Colonic mucosa (tissue), 4 donors: ENCODE results near the gene PLIN5. TPM values are rescaled to one million over a fixed set of nuclear protein-coding genes. Genes with fewer than 3 reads are reported as not detected.

Experiments
- DNase-seq: peaks from one replicate; pipeline ENCODE4 v3.0.0-alpha.2; 2020
- H3K27ac ChIP-seq: fragments of 200-600 bp; one replicate; pipeline ENCODE4 v1.8.0; 2021
- H3K27me3 ChIP-seq: fragments of 200-600 bp; one replicate; pipeline ENCODE4 v1.8.0; 2021
- H3K36me3 ChIP-seq: fragments of 200-600 bp; one replicate; pipeline ENCODE4 v1.8.0; 2021
- H3K4me1 ChIP-seq: fragments of 200-600 bp; one replicate; pipeline ENCODE4 v1.8.0; 2021; ENCODE audit warnings: mild to moderate bottlenecking
- H3K4me3 ChIP-seq: fragments of 200-600 bp; one replicate; pipeline ENCODE4 v1.8.0; 2021
- H3K9ac ChIP-seq, 2 donors: one replicate each; pipeline ENCODE4 v1.7.0; 2013; ENCODE audit warnings: control low read depth in 2 of 2, low read depth in 2 of 2, low read length in 2 of 2
- H3K9me3 ChIP-seq: fragments of 200-600 bp; one replicate; pipeline ENCODE4 v1.8.0; 2021
- CTCF ChIP-seq: fragments of 200-600 bp; IDR thresholded peaks from one replicate; pipeline ENCODE4 v1.8.0; 2022; ENCODE audit warnings: antibody characterized with exemption, mild to moderate bottlenecking
- intact Hi-C: fragments of 100-400 bp; cut with DNase I; formaldehyde crosslinking; loops from one replicate; pipeline ENCODE4 v1.14.1; 2022
- total RNA-seq, 2 donors: library from RNA; stranded (reverse); fragmentation: NEBNext Ultra II Directional in 1 of 2; extraction: Animal tissue kit (Norgen Biotek cat#: 25700) in 1 of 2; gene quantifications; one replicate each; pipeline ENCODE4 v1.2.1, GENCODE V29; 2021
- donor health status: healthy.
- donor health status: DM: no; HTN: no; CAD: no.
- donor health status: DM: no; HTN: no; CAD: no.

PLIN5 gene
- total RNA-seq, 2 donors from 2014 or later, result 2.0 to 3.5 TPM

GRCh38 chr19:4516939-4517300, 18.1 kb downstream of the PLIN5 start:
- Histone ChIP-seq H3K27me3 (no peaks in the 10 kb centered on the region), H3K4me1 (no peaks in the 10 kb centered on the region), H3K9me3 (no peaks in the 10 kb centered on the region), H3K9ac (no peak overlapping the region), H3K4me3 (no peak overlapping the region), H3K27ac (no peak overlapping the region), H3K36me3 (no peaks in the 10 kb centered on the region)
- DNase-seq, result no peak
- intact Hi-C loops, result no loop called here
- TF ChIP-seq CTCF, result no peak

- no peaks in the 10 kb centered on the region for H3K36me3 ChIP-seq
- no peak overlapping the region for H3K9ac ChIP-seq
- no peak for DNase-seq
- intact Hi-C loops, result no loop called here
- TF ChIP-seq CTCF, result no peak
- H3K4me3 ChIP-seq, result no peak overlapping the region
- no peak overlapping the region for H3K27ac ChIP-seq
- H3K27me3 ChIP-seq, result no peaks in the 10 kb centered on the region
- H3K9me3 ChIP-seq, result no peaks in the 10 kb centered on the region
- H3K4me1 ChIP-seq, result no peaks in the 10 kb centered on the region
Observed at GRCh38 chr19:4516199-4516938, 18.7 kb downstream of the PLIN5 start.

GRCh38 chr19:4515732-4516131, 19.3 kb downstream of the PLIN5 start:
- Histone ChIP-seq H3K9me3 (no peaks in the 10 kb centered on the region), H3K27me3 (no peaks in the 10 kb centered on the region), H3K36me3 (no peaks in the 10 kb centered on the region), H3K9ac (no peak overlapping the region), H3K4me1 (no peaks in the 10 kb centered on the region), H3K27ac (no peak overlapping the region), H3K4me3 (no peak overlapping the region)
- TF ChIP-seq CTCF, result no peak
- DNase-seq, result no peak
- intact Hi-C loops, result no loop called here

- intact Hi-C loops, result no loop called here
- Histone ChIP-seq H3K4me1 (no peaks in the 10 kb centered on the region), H3K36me3 (no peaks in the 10 kb centered on the region), H3K27me3 (no peaks in the 10 kb centered on the region), H3K9me3 (no peaks in the 10 kb centered on the region), H3K9ac (no peak overlapping the region), H3K4me3 (no peak overlapping the region), H3K27ac (no peak overlapping the region)
- TF ChIP-seq CTCF, result no peak
- no peak for DNase-seq
Observed at GRCh38 chr19:4513248-4513647, 21.8 kb downstream of the PLIN5 start.

GRCh38 chr19:4512070-4512469, 23.0 kb downstream of the PLIN5 start:
- H3K4me3 ChIP-seq, result no peak overlapping the region
- no peaks in the 10 kb centered on the region for H3K4me1 ChIP-seq
- no peaks in the 10 kb centered on the region for H3K27me3 ChIP-seq
- intact Hi-C loops, result no loop called here
- no peak overlapping the region for H3K27ac ChIP-seq
- no peak for DNase-seq
- no peaks in the 10 kb centered on the region for H3K9me3 ChIP-seq
- no peaks in the 10 kb centered on the region for H3K36me3 ChIP-seq
- H3K9ac ChIP-seq, result no peak overlapping the region
- TF ChIP-seq CTCF, result no peak
